ENCODE measurements around the gene CFAP119.

CFAP119 gene

DNA sequence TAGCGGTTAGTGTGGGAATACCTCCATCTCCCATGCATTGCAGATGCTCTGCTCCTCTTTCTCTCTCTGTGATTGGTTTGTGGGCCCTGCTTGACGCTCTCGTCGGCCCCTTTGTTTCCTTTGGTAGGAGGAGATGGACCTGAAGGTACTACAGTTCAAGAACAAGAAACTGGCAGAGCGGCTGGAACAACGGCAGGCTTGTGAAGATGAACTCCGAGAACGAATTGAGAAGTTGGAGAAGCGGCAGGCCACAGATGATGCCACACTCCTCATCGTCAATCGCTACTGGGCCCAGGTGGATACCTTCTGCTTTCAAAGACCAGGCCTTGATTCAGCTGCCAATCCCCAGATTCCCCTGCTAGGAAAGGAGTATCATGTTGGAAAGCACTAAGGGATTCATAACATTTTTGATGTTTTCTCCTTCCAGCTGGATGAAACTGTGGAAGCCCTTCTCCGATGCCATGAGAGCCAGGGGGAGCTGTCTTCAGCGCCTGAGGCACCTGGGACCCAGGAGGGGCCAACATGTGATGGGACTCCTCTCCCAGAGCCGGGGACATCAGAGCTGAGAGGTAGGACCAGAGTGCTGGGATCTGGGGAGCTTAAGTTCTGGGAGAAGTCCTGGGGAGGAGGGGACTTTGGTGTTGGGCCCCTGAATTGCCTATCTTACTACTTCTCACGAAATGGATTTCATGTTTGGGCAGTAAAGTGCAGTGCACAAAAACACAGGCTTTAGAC is 1.3 kb upstream of the CFAP119 start:
- no peak for DNase-seq (ENCODE audit: low read depth in 2 of 2)

DNA sequence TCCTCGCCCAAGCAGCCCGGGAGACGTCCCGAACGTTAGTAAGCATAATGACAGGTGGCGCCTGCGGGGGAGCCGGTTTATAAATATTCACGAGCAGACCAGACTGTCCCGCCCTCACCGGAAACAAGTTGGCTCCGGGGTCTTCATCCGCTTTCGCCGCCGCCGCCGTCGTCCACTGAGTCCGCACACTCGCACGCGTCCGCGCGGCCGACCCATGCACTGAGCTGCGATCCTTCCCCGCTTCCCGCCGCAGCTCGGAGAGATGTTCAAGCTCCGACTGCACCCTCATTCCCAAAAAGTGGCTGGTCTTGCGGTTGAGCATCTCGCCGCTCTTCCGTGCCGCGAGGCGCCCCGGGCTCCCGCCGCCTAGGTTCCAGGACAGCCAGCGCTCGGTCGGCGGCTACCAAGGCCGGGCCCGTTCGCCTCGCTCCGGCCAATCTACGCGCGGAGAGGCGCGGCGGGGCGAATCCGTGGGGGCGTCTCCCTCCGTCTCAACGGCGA is 385 bp downstream of the CFAP119 start:
- DNase-seq (ENCODE audit: low read depth in 2 of 2), result peak in 1 of 2 donors; percentile 37

DNA sequence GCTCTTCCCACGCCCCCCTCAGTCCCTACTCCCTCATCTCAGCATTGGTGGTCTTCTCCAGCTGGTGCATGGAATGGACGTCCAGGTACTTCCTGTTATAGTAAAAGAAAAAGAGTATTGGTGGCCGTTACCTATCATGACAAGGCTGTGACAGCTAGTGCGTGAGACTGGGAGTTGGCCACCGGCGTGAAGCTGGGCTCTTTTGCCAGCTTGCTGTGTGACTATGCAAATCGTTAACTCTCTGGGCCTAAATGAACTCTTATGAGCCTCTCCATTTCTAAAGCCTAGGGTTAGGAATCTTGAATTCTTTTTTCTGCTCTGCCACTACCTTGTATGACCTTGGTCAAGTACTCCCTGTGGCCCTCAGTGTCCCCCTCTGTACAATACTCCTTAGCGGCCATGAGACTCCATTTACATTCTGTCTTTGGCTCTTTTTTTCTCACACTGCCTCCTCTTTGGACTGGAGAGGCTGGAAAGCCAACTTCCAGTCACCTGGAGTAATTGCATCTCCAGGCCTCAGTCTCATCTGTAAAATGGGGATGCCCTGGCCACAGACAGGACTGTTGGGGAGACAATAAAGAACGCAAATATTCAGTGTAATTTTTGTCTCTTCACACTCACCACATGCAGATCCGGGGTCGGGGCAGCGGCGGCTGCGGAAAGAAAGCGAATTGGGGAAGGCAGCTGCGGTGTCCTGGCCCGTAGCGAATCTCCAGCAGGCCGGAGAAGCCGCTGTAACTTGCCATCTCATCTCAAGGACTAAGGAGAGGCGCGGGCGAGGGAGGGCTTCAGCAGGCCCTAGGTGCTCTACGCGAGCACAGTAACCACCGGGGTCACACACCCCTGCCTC is 1.1 kb downstream of the CFAP119 start:
- DNase-seq (ENCODE audit: low read depth in 2 of 2), result no peak

DNA sequence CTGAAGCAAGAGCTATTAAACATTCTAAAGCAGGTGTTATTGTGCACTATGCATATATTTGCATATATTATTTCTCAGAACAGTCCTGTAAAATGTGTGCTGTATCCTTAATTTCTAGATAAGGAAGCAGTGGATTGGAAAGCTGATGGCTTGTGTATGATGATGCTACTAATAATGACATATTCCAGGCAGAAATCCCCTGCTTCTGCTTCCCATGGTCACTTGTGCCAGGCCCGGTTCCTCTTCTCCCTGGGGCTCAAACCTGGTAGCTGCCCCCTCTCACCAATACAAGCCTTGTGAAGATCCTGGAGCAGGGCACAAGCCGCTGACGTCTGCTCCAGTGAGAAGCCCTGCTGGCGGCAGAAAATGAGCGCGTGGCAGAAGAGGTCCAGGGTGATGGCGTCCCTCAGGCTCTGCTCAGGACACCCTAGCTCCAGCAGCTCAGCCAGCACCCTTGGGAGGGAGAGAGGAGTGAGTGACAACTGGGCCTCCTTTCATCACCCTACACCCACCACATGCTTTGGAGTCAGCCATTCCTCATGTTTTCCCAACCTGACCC is 1.8 kb downstream of the CFAP119 start:
- DNase-seq (ENCODE audit: low read depth in 2 of 2), result no peak

DNA sequence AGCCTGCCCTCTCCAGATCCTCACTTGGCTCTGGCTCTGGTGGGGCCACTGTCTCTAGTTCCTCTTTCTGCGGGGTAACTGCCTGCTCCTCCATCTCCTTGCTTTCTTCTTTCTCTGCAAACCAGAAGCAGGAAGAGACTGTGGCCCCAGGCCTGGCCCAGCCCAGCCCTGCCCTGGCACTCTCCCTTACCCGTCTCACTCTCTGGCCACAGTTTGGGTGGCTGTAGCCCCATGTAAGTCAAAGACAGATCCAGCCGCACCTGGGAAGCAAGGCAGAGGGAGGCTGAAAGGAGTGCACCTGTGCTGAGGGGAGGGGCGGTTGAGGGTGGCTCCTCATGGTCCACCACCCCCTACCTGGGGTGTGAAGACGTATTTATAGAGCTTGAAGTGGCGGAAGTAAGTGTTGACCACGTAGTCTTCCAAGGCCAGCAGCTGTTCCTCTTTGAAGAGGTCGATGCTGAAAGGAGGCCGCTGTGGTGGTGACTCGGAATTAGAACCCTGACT is 2.8 kb downstream of the CFAP119 start:
- DNase-seq (ENCODE audit: low read depth in 2 of 2), result no peak

DNA sequence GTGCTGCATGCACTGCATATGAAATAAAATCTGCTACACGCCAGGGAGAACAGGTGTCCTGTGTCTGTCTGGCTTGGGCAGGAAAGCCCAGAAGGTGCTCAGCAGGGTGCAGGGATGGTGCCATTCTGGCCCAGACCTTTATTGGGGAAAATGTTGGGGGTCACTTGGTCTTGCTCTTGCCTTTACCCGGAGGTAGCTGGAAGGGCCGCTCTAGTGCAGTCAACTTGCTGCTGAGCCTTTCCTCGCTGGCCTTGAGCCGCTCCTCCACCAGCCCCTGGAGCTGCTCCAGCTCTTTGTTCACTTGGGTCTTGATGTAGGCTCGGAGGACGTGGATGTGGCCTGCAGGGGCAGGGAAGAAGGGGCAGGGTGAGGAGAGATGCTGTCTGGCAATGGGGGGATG is 4.5 kb downstream of the CFAP119 start:
- DNase-seq (ENCODE audit: low read depth in 2 of 2), result no peak

DNA sequence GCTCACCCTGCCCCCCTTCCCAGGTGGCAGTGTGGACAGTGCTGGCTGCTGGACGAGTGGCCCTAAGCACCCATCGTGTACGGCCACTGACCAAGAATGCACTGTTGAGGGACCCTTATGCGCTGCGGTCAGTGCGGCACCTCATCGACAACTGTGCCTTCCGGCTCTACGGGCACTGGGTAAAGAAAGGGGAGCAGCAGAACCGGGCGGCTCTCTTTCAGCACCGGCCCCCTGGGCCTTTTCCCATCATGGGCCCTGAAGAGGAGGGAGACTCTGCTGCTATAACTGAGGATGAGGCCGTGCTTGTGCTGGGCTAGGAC is 5.1 kb downstream of the CFAP119 start:
- no peak for DNase-seq (ENCODE audit: low read depth in 2 of 2)

DNA sequence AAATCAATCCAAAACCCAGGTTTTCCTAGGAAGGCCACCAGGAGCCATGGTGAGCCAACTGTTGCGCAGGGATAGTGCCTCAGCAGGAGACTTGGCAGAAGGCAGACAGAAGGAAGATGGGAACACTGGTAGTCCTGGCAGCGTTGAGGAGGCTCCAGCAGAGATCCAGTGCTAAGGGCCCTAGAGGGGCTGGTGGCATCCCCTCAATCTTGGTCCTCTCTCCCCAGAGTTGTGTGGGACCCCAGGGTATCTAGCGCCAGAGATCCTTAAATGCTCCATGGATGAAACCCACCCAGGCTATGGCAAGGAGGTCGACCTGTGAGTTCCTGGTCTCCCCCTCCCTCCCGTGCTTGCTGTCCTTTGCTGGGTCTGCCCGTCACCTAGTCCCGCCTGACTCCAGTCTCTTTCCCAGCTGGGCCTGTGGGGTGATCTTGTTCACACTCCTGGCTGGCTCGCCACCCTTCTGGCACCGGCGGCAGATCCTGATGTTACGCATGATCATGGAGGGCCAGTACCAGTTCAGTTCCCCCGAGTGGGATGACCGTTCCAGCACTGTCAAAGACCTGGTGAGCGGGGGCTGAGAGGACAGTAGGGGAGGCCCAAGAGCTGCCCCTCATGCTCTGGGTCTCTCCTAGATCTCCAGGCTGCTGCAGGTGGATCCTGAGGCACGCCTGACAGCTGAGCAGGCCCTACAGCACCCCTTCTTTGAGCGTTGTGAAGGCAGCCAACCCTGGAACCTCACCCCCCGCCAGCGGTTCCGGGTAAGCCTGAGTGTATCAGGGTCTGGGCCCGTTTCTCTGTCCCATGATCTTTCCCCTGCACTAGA is 5.7 kb downstream of the CFAP119 start:
- no peak for DNase-seq (ENCODE audit: low read depth in 2 of 2)

DNA sequence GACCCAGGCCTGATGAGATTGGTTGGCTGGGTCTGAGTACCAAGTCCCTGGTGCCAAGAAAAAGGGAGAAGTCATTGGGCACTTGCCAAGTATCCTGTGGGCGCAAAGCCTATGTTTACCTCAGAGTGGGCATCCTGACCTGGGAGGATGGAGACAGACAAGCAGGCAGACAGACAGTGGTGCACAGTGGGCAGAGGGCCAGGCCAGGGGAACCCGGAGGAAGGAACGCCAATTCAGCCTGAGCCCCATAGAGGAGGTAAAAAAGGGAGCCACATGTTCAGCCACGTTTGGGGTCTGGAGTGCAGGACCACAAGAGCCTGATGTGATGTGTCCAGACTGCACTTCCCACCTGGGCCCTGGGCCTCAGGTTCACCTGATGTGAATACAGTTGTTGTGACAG is 8.3 kb downstream of the CFAP119 start:
- no peak for DNase-seq (ENCODE audit: low read depth in 2 of 2)

DNA sequence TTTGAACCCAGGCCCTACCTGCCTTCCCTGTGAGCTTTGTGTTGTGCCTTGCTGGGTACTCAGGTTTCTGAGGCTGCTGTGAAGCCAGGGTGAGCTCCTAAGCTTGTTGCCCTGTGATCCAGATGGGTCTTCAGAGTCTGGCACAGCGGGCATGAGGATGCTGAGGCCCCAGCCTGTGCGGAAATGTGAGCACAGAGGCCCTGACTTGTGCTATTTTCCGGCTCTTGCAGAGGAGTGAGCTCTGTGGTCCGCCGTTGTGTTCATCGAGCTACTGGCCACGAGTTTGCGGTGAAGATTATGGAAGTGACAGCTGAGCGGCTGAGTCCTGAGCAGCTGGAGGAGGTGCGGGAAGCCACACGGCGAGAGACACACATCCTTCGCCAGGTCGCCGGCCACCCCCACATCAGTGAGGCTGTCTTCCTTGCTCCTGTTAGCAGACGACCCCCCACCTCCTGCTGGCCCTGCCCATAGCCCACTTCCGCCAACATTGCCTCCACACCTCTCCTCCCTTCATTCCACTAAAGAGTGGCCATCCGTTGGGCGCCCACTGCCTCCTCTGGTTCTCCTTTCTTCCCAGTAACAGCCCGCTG is 10.9 kb downstream of the CFAP119 start:
- no peak for DNase-seq (ENCODE audit: low read depth in 2 of 2)

DNA sequence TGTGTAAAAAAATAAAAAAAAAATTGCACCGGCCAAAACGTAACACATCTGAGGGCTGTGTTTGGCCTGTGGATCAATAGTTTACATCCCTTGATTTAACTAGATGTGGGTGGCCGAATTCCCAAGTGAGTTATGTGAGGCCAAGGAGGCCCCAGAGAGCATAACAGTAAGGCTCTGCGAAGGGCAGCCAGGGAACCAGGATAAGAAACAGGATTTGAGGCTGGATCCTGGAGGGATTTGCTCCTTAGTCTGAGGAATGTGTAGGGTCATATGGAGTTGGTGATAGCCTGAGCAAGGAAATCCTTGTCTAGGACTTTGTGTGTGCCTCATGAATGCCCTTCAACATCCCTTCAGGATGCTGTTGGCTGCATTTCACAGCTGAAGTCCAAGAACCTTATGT is 11.7 kb downstream of the CFAP119 start:
- no peak for DNase-seq (ENCODE audit: low read depth in 2 of 2)

DNA sequence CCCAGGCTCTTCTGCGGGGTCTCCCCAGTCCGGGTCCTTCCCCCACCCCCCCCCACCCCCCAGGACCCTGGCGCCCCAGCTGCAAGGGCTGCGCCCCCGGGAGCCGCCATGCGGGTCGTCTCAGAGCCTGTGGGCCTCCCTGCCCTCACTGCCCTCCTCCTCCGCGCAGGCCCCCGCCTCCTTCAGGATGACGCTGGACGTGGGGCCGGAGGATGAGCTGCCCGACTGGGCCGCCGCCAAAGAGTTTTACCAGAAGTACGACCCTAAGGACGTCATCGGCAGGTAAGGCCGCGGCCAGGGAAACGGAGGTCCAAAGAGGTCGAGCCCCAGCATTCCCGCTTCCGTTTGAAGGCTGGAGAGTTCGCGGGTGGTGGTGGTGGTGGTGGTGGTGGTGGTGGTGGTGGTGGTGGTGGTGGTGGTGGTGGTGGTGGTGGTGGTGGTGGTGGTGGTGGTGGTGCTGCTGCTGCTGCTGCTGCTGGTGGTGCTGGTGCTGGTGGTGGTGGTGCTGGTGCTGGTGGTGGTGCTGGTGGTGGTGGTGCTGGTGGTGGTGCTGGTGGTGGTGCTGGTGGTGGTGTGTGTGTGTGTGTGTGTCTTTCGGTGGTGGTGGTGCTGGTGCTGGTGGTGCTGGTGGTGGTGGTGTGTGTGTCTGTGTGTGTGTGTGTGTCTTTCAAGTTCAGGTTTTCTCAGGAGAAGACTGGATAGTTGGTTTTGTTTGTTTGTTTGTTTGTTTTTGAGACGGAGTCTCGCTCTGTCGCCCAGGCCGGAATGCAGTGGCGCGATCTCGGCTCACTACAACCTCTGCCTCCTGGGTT is 13.0 kb downstream of the CFAP119 start:
- DNase-seq (ENCODE audit: low read depth in 2 of 2), result no peak

DNA sequence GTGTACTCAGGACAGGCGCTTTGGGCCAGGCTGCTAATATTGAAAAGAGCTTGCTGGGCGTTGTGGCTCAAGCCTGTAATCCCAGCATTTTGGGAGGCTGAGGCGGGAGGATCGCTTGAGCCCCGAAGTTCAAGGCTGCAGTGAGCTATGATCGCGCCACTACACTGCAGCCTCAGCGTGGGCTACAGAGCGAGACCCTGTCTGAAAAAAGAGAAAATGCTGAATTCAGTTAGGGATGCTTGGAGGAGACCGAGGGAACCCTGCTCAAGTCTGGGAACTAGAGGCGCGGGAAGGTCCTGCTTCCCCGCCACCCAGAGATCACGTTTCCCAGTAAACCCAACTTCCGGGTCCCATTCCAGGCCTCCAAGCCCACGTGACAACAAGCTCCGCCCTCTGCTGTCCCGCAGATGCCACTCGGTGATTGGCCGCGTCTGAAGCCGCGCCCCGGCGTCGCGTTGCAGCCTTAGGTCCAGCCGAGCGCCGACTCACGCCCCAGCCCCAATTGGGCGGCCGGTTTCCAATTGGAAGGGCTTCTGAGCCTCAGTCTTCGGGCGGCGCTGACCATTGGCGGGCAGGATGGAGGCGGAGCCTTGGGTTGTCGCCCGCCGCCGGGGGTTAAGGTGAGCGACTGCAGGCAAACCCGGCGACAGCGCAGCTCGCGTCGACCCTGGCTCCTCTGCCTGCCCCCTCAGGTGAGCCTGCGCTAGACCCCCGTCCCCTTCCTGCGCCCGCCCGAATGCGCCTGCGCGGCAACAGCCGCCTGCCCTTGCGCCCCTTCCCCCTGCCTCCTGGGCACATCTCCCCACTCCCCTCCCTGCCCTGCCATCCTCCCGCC is 13.8 kb downstream of the CFAP119 start, which contains the start of gene PHKG2:
Gene PHKG2, plus strand, starts transcription at position 627 of the 835 bp plus-strand sequence. CDS start 396 bp downstream, outside the sequence.
- DNase-seq (ENCODE audit: low read depth in 2 of 2), result peak; percentile 73 to 94

DNA sequence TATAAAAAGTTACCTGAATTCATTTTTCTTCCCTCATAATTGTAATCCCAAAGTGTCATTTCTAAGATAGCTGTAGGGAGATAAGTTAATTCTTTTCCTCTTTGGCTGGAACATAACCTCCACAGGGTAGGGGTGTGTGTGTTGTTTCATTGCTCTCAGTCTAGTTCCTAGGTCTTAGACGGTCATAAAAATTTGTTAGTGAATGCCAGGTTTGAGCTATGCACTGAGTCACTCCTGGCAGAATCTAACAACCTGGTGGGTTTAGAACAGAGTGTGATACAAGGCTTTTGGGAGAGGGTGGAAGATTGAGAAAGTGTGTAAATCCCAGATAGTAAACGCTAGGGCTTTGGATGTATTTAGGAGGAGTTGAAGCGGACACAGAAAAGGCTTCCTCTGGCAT is 14.5 kb downstream of the CFAP119 start:
- DNase-seq (ENCODE audit: low read depth in 2 of 2), result no peak

DNA sequence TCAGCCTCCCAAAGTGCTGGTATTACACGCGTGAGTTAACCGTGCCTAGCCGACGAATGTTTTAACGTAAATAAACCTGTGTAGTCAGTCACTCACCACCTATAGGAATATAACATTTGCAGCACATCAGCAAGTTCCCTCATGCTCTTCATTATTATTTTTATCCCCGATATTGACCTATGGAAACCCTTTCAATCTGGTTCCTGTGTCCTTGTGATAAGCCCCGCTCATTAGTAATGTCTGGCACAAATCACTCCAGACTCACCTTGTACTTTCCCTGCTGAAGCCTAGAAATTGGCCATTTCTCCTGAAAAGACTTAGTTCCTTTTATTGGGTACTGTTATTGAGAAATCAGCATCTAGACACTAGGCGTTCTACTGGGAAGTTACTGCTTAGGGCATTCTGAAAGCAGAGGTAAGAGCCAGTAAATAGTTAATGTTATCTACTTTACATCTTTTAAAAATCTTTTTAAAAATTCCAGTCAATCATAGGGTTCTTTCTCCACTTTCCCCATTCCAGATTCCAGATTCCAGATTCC is 15.2 kb downstream of the CFAP119 start:
- no peak for DNase-seq (ENCODE audit: low read depth in 2 of 2)

DNA sequence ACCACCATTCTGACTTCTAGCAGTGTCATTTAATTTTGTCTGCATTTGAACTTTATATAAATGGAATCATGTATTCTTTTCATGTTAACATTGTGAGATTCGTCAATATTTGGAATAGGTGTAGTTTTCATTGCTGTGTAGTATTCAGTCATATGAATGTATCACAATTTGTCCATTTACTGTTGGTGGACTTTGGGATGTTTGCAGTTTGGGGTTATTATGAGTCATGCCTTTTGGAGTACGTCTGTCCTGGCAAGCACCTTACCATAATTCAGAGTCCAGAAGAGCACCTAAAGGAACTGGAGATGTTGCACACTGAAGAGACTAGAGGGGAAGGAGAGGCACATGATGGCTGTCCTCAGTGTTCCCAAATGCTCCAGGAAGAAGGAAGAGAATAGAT is 16.8 kb downstream of the CFAP119 start:
- no peak for DNase-seq (ENCODE audit: low read depth in 2 of 2)

DNA sequence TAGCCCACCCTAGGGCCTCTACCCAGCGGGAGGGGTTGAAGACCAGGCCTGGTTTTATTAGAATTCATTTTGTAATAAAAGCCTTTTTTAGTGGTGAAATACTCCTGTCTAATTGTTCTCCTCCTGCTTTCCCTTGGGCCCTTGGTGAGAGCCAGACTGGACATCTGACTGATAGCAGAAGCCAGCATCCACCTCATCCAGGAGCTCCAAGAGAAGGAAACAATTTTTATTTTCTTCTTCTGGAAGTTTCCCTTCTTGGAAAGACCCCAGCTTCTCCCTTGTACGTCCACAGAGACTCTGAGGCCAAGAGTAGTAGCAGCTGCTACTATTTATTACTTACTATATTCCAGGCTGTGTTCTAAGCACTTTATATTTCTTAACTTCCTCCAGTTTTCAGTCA is 17.7 kb downstream of the CFAP119 start:
- no peak for DNase-seq (ENCODE audit: low read depth in 2 of 2)

DNA sequence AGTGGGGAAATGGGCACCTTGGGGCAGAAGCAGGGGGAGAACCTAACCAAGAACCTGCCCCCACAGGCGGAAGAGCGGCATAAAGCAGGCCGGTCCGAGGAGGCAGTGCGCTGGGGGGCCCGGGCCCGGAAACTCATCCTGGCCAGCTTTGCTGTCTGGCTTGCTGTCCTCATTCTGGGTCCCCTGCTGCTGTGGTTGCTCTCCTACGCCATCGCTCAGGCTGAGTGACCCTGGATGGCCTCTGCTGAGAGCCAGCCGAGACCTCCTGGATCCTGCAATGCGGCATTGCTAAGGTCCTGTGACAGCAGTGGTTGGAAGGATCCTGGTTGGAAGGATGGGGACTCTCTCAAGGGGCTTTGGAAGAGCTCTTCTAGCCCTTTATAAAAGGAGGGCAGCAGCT is 18.1 kb downstream of the CFAP119 start:
- DNase-seq (ENCODE audit: low read depth in 2 of 2), result no peak

DNA sequence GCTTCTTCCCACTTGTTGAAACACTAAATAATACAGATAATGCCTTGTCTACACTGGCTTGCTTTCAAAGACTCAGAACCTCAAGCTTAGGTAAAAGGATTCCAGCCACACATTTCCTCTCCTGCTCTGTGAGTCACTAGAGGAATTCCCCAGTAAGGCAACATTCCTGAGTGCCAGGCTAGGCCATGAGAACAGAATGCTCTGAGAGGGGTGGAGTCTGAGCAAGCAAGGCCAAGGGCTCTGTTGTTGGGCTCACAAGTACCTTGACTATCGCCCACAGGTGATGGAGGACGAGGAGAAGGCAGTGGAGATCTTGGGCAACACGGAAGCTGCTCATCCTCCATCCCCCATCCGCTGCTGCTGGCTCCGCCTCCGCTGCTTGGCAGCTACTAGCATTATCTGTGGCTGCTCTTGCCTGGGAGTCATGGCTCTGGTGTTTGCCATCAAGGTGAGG is 20.4 kb downstream of the CFAP119 start:
- no peak for DNase-seq (ENCODE audit: low read depth in 2 of 2)

All from stimulated activated CD4-positive, alpha-beta T cell treated with anti-CD3 and anti-CD28 coated beads, Interleukin-1b, Interleukin-23, amount 100 ng/mL, for 4 hours (primary cell).